Brain microvascular endothelial cell (primary cell): ENCODE results near the gene CLINT1.
A peak's percentile ranks its signal among the peaks of the same experiment; 100 is the strongest.

Experiments used
- DNase-seq: peaks from one replicate; pipeline ENCODE4 v3.0.0-alpha.2; 2020
- H3K27ac ChIP-seq: fragments of 250-450 bp; sonication (Bioruptor Pico); 2 replicates; pipeline ENCODE4 v1.5.1; 2020; ENCODE audit warnings: mild to moderate bottlenecking, moderate library complexity
- H3K27me3 ChIP-seq: fragments of 250-450 bp; sonication (Bioruptor Pico); replicated peaks from 2 replicates; pipeline ENCODE4 v1.5.1; 2020; ENCODE audit warnings: mild to moderate bottlenecking
- H3K36me3 ChIP-seq: fragments of 250-450 bp; sonication (Bioruptor Pico); replicated peaks from 2 replicates; pipeline ENCODE4 v1.5.1; 2020; ENCODE audit warnings: mild to moderate bottlenecking
- H3K4me3 ChIP-seq: 2 replicates; pipeline ENCODE4 v1.5.1; 2011; ENCODE audit warnings: low read depth, mild to moderate bottlenecking, control low read depth, low read length, moderate library complexity
- in situ Hi-C: cut with HindIII; loops from 2 replicates; pipeline ENCODE4 v1.10.0; 2017; ENCODE audit warnings: low sequenced_read_pairs, low pct_ligation_motif_present
- TF ChIP-seq, protein P1 (sequence below): IDR thresholded peaks from 2 replicates; pipeline ENCODE4 v1.5.1; 2011; ENCODE audit warnings: low read depth, mild to moderate bottlenecking, moderate library complexity, low read length, control low read depth, inconsistent platforms; ENCODE audit errors: missing control alignments

The CLINT1 gene

GRCh38 chr5:157816682-157817386, 42.1 kb downstream of the CLINT1 start:
- no peak for DNase-seq
- in situ Hi-C loops: no loop called here

GRCh38 chr5:157812086-157812485, 46.9 kb downstream of the CLINT1 start:
- no peak for DNase-seq
- Histone ChIP-seq H3K27ac (no peak overlapping the region), H3K4me3 (no peak overlapping the region), H3K27me3 (no peaks in the 10 kb centered on the region), H3K36me3 (peaks cover 41% of the 10 kb centered on the region)
- TF ChIP-seq, protein P1, sequence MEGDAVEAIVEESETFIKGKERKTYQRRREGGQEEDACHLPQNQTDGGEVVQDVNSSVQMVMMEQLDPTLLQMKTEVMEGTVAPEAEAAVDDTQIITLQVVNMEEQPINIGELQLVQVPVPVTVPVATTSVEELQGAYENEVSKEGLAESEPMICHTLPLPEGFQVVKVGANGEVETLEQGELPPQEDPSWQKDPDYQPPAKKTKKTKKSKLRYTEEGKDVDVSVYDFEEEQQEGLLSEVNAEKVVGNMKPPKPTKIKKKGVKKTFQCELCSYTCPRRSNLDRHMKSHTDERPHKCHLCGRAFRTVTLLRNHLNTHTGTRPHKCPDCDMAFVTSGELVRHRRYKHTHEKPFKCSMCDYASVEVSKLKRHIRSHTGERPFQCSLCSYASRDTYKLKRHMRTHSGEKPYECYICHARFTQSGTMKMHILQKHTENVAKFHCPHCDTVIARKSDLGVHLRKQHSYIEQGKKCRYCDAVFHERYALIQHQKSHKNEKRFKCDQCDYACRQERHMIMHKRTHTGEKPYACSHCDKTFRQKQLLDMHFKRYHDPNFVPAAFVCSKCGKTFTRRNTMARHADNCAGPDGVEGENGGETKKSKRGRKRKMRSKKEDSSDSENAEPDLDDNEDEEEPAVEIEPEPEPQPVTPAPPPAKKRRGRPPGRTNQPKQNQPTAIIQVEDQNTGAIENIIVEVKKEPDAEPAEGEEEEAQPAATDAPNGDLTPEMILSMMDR: no peak
- in situ Hi-C loops: no loop called here

More at GRCh38 chr5:157816682-157817386, 42.1 kb downstream of the CLINT1 start:
- Histone ChIP-seq H3K27ac (no peak overlapping the region), H3K4me3 (no peak overlapping the region), H3K36me3 (peaks cover 19% of the 10 kb centered on the region), H3K27me3 (no peaks in the 10 kb centered on the region)
- TF ChIP-seq, protein P1: peak; percentile 18

GRCh38 chr5:157808043-157808442, 50.9 kb downstream of the CLINT1 start:
- no peak overlapping the region for H3K27ac ChIP-seq
- no peaks in the 10 kb centered on the region for H3K27me3 ChIP-seq
- TF ChIP-seq, protein P1: no peak
- H3K36me3 ChIP-seq: peaks cover 49% of the 10 kb centered on the region
- in situ Hi-C loops: no loop called here
- no peak for DNase-seq
- H3K4me3 ChIP-seq: no peak overlapping the region

DNA sequence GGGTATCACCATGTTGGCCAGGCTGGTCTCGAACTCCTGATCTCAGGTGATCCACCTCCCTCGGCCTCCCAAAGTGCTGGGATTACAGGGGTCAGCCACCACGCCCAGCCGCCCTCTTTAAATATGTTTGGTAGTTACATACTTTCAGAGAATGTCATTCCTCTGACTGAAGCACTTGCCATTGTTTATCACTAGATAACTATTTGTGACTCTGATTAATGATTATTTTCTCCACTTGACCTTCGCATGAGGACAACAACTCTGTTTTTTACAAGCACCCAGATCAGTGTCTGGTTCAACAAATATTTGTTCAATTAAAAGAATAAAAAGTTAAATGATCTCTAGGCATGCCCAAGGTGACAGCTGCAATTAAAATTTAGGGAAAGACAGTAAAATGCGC, 56.2 kb downstream of the CLINT1 start:
- TF ChIP-seq, protein P1: no peak
- in situ Hi-C loops: no loop called here

GRCh38 chr5:157800137-157800536, 58.8 kb downstream of the CLINT1 start:
- H3K36me3 ChIP-seq: peaks cover 16% of the 10 kb centered on the region
- in situ Hi-C loops: no loop called here

More for the DNA sequence above, 56.2 kb downstream of the CLINT1 start:
- Histone ChIP-seq H3K36me3 (peaks cover 23% of the 10 kb centered on the region), H3K27me3 (no peaks in the 10 kb centered on the region), H3K4me3 (no peak overlapping the region), H3K27ac (no peak overlapping the region)
- DNase-seq: no peak

More at GRCh38 chr5:157800137-157800536, 58.8 kb downstream of the CLINT1 start:
- Histone ChIP-seq H3K27ac (no peak overlapping the region), H3K4me3 (no peak overlapping the region), H3K27me3 (no peaks in the 10 kb centered on the region)
- no peak for DNase-seq
- TF ChIP-seq, protein P1: no peak
